Stomach smooth muscle (tissue), 2 donors: ENCODE data around the gene SPTBN5.

Source experiments
- H3K27ac ChIP-seq: one replicate; pipeline ENCODE4 v1.7.0; 2013; ENCODE audit warnings: mild to moderate bottlenecking, low read length, inconsistent platforms
- H3K27me3 ChIP-seq, 2 donors: one replicate each; pipeline ENCODE4 v1.7.0; 2013; ENCODE audit warnings: low read length in 2 of 2; ENCODE audit not compliant: insufficient read depth in 2 of 2, control insufficient read depth in 1 of 2
- H3K36me3 ChIP-seq, 2 donors: one replicate each; pipeline ENCODE4 v1.7.0; 2013; ENCODE audit warnings: low read length in 2 of 2; ENCODE audit not compliant: control insufficient read depth in 2 of 2, insufficient read depth in 2 of 2
- H3K4me1 ChIP-seq: one replicate; pipeline ENCODE4 v1.7.0; 2013; ENCODE audit warnings: low read length; ENCODE audit not compliant: control insufficient read depth, insufficient read depth
- H3K4me3 ChIP-seq, 2 donors: one replicate each; pipeline ENCODE4 v1.7.0; 2013; ENCODE audit warnings: low read length in 2 of 2
- H3K9ac ChIP-seq, 2 donors: one replicate each; pipeline ENCODE4 v1.7.0; 2013; ENCODE audit warnings: low read length in 2 of 2, mild to moderate bottlenecking in 1 of 2
- H3K9me3 ChIP-seq, 2 donors: one replicate each; pipeline ENCODE4 v1.7.0; 2013; ENCODE audit warnings: low read length in 2 of 2; ENCODE audit not compliant: control insufficient read depth in 2 of 2
- donor health status: healthy.
- donor health status: Pancreatic carcinoma.

Gene SPTBN5

DNA sequence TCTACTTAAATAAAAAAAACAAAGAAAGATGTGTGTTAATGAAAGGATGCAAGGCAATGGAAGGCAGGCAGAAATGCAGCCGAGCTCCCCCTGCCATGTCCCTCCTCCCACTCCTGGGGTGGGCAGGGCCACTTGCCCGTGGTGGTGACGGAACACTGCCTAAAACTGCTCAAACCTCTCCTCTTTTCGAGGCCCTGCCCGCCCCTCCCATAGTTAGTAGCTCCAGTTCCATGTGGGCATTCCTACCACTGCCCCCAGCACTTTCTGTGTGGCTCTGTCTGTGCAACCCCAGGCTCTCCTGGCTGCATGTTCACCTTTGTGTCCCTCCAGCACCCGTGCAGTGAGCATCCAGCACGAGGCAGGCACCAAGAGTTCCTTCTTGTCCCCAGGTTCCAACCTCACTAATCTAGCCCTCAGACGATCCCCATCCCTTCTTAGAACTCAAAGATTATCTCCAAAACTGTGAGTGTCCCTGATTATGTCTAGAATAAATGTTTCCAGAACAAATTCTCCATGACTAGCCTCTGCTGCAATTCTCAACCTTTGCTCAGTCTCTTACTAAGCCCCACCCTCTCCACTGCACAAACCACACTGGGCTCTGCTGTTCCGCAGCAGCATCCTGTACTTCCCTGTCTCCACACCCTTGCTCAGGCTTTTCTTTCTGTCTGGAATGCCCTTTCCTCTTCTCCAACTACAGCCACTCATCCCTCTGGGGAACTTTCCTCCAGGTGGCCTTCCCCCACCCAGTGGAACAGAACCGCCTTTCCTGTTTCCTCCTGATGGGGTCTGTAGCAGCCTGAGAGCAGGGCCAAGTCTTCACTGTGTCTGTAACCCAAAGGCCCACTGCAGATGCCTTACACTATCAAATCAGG is 32.6 kb upstream of the SPTBN5 start:
- Histone ChIP-seq H3K9me3 (no peaks in the 10 kb centered on the region), H3K27me3 (no peaks in the 10 kb centered on the region), H3K4me3 (no peak overlapping the region), H3K9ac (no peak overlapping the region), H3K36me3 (no peaks in the 10 kb centered on the region), H3K4me1 (peaks cover 24% of the 10 kb centered on the region), H3K27ac (no peak overlapping the region)

DNA sequence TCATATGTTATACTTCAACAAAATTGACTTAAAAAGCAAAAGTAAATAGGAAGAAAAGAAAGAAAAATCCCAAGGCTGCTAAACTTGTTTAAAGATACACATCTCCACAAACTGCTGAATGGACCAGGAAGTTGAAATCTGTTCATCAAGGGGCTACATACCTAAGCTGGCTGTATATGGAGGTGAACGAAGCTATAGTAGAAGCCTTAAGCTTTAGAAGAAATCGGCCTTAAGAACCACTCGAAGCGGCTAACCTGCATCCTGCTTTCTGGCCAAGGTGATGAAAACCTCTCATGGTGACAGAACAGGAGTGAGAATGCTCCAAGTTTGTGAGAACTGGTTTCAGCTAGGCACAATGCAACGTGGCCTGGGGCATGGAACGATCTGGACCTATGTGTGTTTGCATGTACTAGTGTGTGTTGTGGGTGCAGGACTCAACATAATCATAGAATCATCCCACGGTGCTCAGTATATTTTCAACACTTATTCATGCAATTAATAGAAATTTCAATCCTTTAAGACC is 31.3 kb upstream of the SPTBN5 start:
- no peak overlapping the region for H3K4me3 ChIP-seq
- no peaks in the 10 kb centered on the region for H3K27me3 ChIP-seq
- H3K4me1 ChIP-seq, result peaks cover 36% of the 10 kb centered on the region
- H3K9me3 ChIP-seq, result no peaks in the 10 kb centered on the region
- no peaks in the 10 kb centered on the region for H3K36me3 ChIP-seq
- H3K27ac ChIP-seq, result no peak overlapping the region
- H3K9ac ChIP-seq, result no peak overlapping the region

- H3K9ac ChIP-seq, result no peak overlapping the region
- peaks cover 41% of the 10 kb centered on the region for H3K4me1 ChIP-seq
- H3K4me3 ChIP-seq, result no peak overlapping the region
Observed at GRCh38 chr15:41923401-41923997, 29.6 kb upstream of the SPTBN5 start.

GRCh38 chr15:41922353-41922752 is 28.5 kb upstream of the SPTBN5 start:
- Histone ChIP-seq H3K27ac (no peak overlapping the region), H3K27me3 (no peaks in the 10 kb centered on the region), H3K9ac (no peak overlapping the region), H3K4me3 (no peak overlapping the region), H3K36me3 (peaks cover 0 to 3% of the 10 kb centered on the region in 2 donors), H3K4me1 (peaks cover 42% of the 10 kb centered on the region), H3K9me3 (no peaks in the 10 kb centered on the region)

More at GRCh38 chr15:41923401-41923997, 29.6 kb upstream of the SPTBN5 start:
- no peaks in the 10 kb centered on the region for H3K27me3 ChIP-seq
- H3K27ac ChIP-seq, result no peak overlapping the region
- H3K9me3 ChIP-seq, result no peaks in the 10 kb centered on the region
- H3K36me3 ChIP-seq, result peaks cover 0 to 3% of the 10 kb centered on the region in 2 donors

DNA sequence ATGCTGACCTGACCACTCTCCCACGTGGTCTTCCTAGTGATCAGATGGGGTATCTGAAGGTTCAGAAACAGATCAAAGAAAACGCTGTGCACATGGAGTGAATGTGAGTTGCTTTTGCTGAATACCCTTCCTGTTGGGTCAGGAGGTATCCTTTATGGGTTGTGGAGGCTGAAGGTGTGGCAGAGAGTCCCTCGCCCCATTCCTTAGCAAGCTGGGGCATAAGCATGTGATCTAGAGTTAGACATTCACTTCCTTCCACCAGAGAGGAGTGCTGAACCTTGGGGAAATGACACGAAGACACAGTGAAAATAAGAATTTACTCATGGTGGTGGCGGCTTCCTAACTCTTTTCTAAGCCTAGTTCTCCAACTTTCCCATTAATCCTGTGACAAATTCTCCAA is 27.8 kb upstream of the SPTBN5 start:
- no peaks in the 10 kb centered on the region for H3K27me3 ChIP-seq
- H3K4me1 ChIP-seq, result peaks cover 43% of the 10 kb centered on the region
- peak overlapping the region; percentile 31 for H3K27ac ChIP-seq
- H3K36me3 ChIP-seq, result peaks cover 0 to 3% of the 10 kb centered on the region in 2 donors
- no peak overlapping the region for H3K9ac ChIP-seq
- H3K9me3 ChIP-seq, result no peaks in the 10 kb centered on the region
- H3K4me3 ChIP-seq, result no peak overlapping the region

GRCh38 chr15:41921167-41921566 is 27.3 kb upstream of the SPTBN5 start:
- Histone ChIP-seq H3K9ac (no peak overlapping the region), H3K9me3 (no peaks in the 10 kb centered on the region), H3K4me1 (peaks cover 46% of the 10 kb centered on the region)

DNA sequence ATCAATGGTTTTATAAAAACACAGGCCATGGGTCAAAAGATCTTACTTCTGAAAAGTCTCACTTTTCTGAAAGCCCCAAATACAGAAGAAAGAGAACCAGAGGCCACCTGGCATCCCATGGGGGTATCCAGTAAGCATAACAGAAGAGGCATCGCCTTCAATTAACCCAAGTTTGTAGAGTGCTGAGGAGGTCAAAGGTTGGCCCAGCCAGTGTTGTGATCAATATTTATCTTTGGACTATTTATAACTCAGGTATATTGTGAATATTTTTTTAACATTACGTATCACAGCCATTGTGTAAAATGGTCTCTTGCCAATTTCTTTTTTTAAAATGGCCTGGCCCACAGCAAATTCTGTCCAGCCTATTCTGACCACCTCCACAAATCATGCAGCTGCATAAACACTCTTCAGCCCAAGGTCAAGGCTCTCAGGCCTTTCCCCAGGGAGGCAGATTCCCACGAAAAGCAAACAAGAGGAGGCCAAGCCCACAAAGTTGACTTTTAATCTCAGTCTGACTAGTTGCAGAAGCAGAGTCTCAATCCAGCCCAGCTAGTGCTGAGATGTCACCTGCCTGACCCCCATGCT is 26.2 kb upstream of the SPTBN5 start:
- no peak overlapping the region for H3K27ac ChIP-seq
- H3K9me3 ChIP-seq, result no peaks in the 10 kb centered on the region
- H3K4me1 ChIP-seq, result peaks cover 47% of the 10 kb centered on the region
- H3K9ac ChIP-seq, result no peak overlapping the region
- H3K4me3 ChIP-seq, result no peak overlapping the region
- H3K36me3 ChIP-seq, result peaks cover 0 to 3% of the 10 kb centered on the region in 2 donors
- H3K27me3 ChIP-seq, result no peaks in the 10 kb centered on the region

More at GRCh38 chr15:41921167-41921566, 27.3 kb upstream of the SPTBN5 start:
- Histone ChIP-seq H3K27ac (peak overlapping the region; percentile 31), H3K4me3 (no peak overlapping the region), H3K27me3 (no peaks in the 10 kb centered on the region), H3K36me3 (peaks cover 0 to 3% of the 10 kb centered on the region in 2 donors)

GRCh38 chr15:41919201-41919820 is 25.5 kb upstream of the SPTBN5 start:
- Histone ChIP-seq H3K4me3 (no peak overlapping the region), H3K36me3 (peaks cover 0 to 3% of the 10 kb centered on the region in 2 donors), H3K27me3 (no peaks in the 10 kb centered on the region), H3K9ac (no peak overlapping the region), H3K27ac (no peak overlapping the region), H3K4me1 (peaks cover 50% of the 10 kb centered on the region), H3K9me3 (no peaks in the 10 kb centered on the region)

DNA sequence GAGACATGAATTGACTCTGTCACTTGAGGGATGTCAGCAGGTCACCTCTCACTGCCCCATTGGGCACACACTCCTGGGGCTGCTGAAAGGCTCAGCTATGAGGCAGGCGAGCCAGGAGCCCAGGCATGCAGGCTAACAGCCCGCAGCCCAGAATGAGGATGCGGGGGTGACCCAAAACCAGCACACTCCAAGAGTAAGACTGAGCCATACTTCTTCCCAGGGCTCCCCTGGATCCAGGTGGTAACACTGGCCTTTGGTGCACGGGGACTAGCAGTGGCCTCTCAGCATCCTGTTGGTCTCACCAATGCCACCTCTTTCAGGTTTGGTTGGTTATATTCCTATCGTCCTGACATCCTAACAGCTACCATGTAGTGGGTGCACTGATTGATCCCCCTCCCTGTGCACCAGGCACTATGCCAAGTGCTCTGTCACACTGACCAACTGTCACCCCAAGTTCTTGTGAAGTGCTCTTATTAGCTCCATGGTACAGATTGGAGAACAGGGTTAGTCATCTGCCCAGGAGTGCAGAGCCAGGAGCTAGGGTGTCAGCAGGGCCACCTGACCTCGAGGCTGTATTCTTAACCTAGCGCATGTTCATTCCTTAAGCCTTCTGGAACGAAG is 24.8 kb upstream of the SPTBN5 start:
- no peak overlapping the region for H3K27ac ChIP-seq
- no peaks in the 10 kb centered on the region for H3K27me3 ChIP-seq
- H3K9ac ChIP-seq, result no peak overlapping the region
- peaks cover 0 to 3% of the 10 kb centered on the region in 2 donors for H3K36me3 ChIP-seq
- no peak overlapping the region for H3K4me3 ChIP-seq
- peaks cover 55% of the 10 kb centered on the region for H3K4me1 ChIP-seq
- H3K9me3 ChIP-seq, result no peaks in the 10 kb centered on the region

DNA sequence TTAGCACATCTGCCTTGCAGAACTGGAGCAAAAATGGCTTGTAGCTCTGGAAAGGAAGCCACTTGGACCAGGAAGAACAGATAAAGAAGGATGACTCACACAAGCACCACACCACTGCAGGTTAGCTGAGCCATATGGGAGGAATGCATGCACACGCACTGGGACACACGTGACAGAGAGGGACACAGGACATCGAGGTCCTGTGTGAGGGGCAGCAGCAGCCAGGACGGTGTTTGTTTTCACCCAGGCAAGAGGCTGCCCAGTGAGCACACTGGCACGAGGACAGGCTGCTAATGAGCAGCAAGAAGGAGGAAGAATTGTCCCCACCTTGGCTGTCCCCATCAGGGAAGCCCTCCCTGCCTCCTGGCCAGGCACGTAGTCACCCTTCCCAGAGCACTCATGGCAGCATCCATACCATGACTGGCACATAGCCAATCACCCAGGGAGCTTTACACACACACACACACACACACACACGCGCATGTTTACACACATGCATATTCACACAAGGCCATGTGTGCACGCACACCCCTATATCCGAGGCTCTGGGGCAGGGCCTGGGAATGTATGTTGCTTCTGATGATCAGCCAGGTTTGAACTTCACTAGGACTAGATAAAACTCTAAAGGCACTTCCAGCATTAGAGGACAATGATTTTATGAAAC is 24.0 kb upstream of the SPTBN5 start:
- Histone ChIP-seq H3K36me3 (peaks cover 0 to 3% of the 10 kb centered on the region in 2 donors), H3K4me1 (peaks cover 55% of the 10 kb centered on the region), H3K9ac (no peak overlapping the region), H3K27me3 (no peaks in the 10 kb centered on the region), H3K9me3 (no peaks in the 10 kb centered on the region), H3K4me3 (peak overlapping the region in 1 of 2 donors; percentile 8), H3K27ac (no peak overlapping the region)
